NCI-H1048 (cell line): ENCODE data around the gene UGT1A5.
"Not testable (repeated sequence)": the region's sequence is repeated elsewhere in the genome, so short reads cannot be mapped to it uniquely, and the experiment has no call there.

ENCODE experiments used
- DNase-seq: peaks from one replicate; lab custom pipeline; 2025; lab: John Stamatoyannopoulos, UW

The UGT1A5 gene

DNA sequence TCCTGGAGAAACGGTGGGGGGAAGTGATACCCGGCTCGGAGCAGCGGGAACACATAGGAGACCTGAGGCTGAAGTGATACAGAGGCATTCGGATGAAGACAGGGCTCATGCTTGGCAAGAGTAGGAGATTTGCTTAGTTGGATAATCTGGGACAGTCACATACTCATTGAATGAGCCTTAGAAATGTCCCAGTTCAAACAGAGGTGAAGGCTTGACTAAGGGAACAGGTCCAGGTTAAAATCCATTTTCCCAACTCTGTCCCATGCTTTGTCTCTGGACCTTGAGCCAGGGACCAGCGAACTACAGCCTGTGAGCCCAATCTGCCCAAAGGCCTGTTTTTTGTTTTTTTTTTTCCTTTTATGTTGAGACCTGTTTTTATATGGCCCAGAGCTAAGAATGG, 18.7 kb upstream of the UGT1A5 start:
- DNase-seq: no peak

DNA sequence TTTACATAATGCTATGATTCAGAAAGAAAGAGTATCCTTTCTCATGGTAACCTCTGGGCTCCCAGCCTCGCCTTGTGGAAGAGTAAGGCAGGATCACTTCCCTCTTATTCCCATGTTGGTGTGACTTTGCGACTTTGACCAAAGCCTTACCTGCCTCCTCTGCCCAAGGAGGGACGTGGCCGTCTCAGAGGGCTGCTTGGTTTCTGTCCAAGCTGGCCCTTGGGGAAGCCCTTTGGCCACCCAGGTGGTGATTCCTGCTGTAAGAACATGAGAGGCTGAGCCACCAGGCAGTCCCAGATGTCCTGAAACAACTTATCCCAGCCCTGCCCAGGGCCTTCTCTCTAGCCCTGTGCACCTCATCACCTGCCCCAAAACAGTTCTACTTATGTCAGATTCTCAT, 14.0 kb upstream of the UGT1A5 start:
- no peak for DNase-seq

GRCh38 chr2:233699424-233700027, 13.2 kb upstream of the UGT1A5 start:
- DNase-seq: no peak

- no peak for DNase-seq
These were observed 12.6 kb upstream of the UGT1A5 start for GRCh38 chr2:233700028-233700635.

- DNase-seq: not testable (repeated sequence)
These were observed 11.9 kb upstream of the UGT1A5 start for GRCh38 chr2:233700842-233701241.

DNA sequence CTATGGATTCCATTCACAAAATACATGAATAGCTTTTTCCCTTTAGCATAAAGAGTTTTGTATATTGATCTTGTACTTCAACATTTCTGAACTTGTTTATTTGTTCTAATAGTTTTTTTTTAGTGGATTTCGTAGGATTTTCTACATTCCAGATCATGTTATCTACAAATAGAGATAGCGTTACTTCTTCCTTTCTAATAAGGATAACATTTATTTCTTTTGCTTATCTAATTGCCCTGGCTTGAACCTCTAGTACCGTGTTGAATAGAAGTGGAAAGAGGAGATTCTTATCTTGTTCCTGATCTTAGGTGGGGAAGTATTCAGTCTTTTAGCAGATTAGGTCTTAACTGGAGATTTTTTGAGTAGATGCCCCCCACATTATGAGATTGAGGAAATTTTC, 10.5 kb upstream of the UGT1A5 start:
- DNase-seq: no peak

- no peak for DNase-seq
These were observed 6.7 kb upstream of the UGT1A5 start for GRCh38 chr2:233705911-233706506.

- DNase-seq: no peak
These were observed 6.0 kb upstream of the UGT1A5 start for GRCh38 chr2:233706720-233707119.

- DNase-seq: no peak
These were observed 4.6 kb upstream of the UGT1A5 start for GRCh38 chr2:233707940-233708644.

DNA sequence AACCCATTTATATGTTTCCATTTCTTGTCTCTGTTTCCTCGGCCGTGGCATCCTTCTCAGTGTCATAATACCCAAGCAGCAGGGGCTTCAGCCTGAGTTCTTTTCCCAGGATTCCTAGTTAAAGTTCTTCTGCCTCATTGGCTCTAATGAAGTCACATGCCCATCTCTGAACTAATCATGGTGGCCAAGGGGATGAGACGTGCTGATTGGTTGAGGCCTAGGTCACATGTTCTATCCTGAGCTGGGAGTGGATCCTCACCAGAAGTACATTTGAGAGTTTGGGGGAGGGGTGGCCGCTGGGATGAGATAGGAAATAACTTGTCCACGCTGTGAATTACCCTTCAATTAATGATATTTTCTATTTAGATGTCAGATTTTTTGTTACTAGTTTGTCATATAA, 3.8 kb upstream of the UGT1A5 start:
- no peak for DNase-seq

DNA sequence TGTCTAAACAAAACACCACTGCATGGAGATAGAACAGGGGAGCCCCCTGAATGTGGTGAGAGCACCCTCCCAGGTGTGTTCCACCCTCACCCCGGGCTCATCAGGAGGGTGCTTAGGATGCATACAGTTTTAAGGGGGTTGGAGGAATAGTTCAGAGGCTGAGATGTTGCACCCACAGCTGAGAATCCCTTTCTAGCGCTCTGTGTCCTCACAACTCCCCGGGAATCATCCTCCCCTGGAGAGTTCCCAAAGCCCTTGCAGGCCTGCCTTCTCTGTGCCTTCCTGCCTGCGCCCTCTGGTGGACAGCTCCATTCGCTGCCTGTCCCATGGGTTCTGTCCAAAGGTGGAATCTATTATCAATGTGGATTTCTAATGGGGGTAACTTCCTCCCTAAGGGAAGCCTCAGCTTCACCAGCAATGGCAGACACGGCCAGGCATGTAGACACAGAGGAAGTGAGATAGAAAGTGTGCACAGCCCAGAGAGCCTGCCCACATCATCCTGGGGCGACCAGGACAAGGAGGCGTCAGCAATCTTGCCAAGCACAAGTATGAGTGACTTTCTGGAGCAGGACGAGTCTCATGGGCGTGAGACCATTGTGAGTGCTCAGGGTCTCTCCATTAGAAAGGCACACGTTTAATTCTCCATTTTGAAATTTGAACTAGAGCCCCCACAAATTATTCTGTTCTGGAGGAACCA, 1.2 kb upstream of the UGT1A5 start:
- DNase-seq: peak; percentile 45

DNA sequence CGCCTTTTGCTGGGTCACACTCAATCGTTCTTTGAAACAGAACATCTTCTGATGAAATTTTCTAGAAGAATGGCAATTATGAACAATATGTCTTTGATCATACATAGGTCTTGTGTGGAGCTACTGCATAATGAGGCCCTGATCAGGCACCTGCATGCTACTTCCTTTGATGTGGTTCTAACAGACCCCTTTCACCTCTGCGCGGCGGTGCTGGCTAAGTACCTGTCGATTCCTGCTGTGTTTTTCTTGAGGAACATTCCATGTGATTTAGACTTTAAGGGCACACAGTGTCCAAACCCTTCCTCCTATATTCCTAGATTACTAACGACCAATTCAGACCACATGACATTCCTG, 532 bp downstream of the UGT1A5 start:
- DNase-seq: no peak

DNA sequence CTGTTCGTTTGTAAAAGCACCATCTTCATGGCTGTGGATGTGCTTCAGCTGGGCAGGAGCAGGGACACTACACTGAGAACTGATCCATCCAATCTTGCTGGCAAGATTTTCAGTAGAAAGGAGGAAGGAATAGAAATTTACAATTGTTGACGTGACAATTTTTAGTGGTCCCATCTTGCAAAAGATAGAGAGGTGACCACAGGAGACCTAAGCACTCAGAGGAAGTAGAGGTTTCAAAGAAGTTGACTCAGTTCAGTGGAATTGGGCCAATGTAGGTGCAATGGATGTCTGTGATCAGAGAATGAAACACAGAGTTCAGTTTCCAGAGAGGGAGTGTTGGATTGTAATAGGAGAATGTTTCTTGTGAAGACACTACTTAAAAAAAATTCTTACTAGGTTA, 1.4 kb downstream of the UGT1A5 start:
- no peak for DNase-seq

DNA sequence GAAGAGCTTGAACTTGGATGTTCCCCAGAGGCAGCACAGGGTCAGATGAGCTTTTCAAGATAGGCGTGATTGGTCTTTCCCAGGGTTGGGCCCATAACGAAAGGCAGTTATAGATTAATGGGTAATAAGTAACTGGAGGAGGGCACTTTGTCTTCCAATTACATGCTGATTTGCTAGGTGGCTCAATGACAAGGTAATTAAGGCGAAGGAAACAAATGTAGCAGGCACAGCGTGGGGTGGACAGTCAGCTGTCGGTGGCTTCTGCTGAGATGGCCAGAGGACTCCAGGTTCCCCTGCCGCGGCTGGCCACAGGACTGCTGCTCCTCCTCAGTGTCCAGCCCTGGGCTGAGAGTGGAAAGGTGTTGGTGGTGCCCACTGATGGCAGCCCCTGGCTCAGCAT, 5.8 kb downstream of the UGT1A5 start, which contains the start of gene UGT1A4:
Gene UGT1A4, plus strand, starts transcription at position 185 of the 400 bp plus-strand sequence. Its CDS starts 85 bp downstream, at position 270.
- DNase-seq: no peak

- no peak for DNase-seq
These were observed 16.1 kb downstream of the UGT1A5 start, which contains the start of gene UGT1A3 for GRCh38 chr2:233728723-233729301. Gene UGT1A3, plus strand, starts transcription at chr2:233729042. Its CDS starts 85 bp downstream, at chr2:233729127.

- not testable (repeated sequence) for DNase-seq
These were observed 24.4 kb downstream of the UGT1A5 start for GRCh38 chr2:233736868-233737653.

DNA sequence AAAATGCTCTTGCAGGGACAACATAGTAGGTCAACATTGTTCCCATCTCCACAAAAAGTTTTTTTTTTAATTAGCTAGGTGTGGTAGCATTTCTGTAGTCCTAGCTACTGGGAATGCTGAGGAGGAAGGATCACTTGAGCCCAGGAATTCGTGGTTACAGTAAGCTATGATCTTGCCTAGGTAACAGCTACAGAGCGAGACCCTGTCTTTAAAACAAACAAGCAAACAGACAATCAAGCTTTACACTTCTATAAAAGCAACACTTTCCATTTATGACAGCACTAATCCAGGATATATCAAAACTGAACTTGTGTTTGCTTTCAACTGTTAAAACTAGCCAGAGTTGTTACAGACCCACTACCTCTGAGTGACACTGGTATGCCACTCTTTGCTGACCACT, 28.2 kb downstream of the UGT1A5 start:
- no peak for DNase-seq

- DNase-seq: no peak
These were observed 31.0 kb downstream of the UGT1A5 start for GRCh38 chr2:233743464-233744259.

- DNase-seq: no peak
These were observed 32.5 kb downstream of the UGT1A5 start for GRCh38 chr2:233745073-233745755.

DNA sequence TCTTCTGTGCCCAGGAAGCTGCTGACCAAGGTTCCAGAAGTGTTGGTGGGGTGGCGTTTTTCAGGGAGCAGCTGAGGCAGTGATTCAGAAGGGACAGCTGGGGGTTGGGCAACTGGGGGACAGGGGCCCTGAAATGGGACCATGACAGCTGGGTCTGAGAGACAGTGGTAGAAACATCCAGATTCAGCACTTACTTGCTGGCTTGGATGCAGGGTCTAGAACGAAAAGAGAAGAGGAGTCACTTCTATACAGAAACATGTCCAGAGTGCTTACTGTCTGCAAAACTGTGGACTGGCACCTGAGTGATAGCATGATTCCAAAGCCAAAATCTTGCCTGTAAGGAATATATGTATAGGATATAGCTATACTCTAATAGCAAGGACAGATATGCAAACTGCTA, 33.1 kb downstream of the UGT1A5 start:
- DNase-seq: not testable (repeated sequence)
